HEK293 (cell line): Measurements from ENCODE around the gene LIMA1.
"Not testable (repeated sequence)": the region's sequence is repeated elsewhere in the genome, so short reads cannot be mapped to it uniquely, and the experiment has no call there.

Source experiments
- ELK4 ChIP-seq: IDR thresholded peaks from 2 replicates; pipeline ENCODE4 v1.6.1; 2011; ENCODE audit warnings: mild to moderate bottlenecking, low read depth, low read length, borderline replicate concordance
- TCF7L2 ChIP-seq: IDR thresholded peaks from 2 replicates; pipeline ENCODE4 v1.6.1; 2011; ENCODE audit warnings: low read depth, mild to moderate bottlenecking, inconsistent platforms, low read length, moderate library complexity, borderline replicate concordance
- ZBTB20 ChIP-seq: fragments of 450-650 bp; formaldehyde crosslinking; IDR thresholded peaks from 2 replicates; pipeline ENCODE4 v1.5.1; 2016; ENCODE audit warnings: missing biosample characterization, missing genetic modification characterization
- ZNF624 ChIP-seq: fragments of 450-650 bp; formaldehyde crosslinking; IDR thresholded peaks from 2 replicates; pipeline ENCODE4 v1.5.1; 2017; ENCODE audit warnings: missing biosample characterization, missing genetic modification characterization
- ZSCAN30 ChIP-seq: fragments of 450-650 bp; IDR thresholded peaks from 2 replicates; pipeline ENCODE4 v1.5.1; 2018; ENCODE audit warnings: missing biosample characterization, mild to moderate bottlenecking, missing genetic modification characterization, moderate library complexity
- TF ChIP-seq, protein P1 (sequence below): fragments of 450-650 bp; formaldehyde crosslinking; IDR thresholded peaks from 2 replicates; pipeline ENCODE4 v1.5.1; 2016; ENCODE audit warnings: missing biosample characterization, missing genetic modification characterization
- TF ChIP-seq, protein P2 (sequence below): fragments of 450-650 bp; formaldehyde crosslinking; IDR thresholded peaks from 2 replicates; pipeline ENCODE4 v1.5.1; 2016; ENCODE audit warnings: missing biosample characterization, missing genetic modification characterization

DNA sequence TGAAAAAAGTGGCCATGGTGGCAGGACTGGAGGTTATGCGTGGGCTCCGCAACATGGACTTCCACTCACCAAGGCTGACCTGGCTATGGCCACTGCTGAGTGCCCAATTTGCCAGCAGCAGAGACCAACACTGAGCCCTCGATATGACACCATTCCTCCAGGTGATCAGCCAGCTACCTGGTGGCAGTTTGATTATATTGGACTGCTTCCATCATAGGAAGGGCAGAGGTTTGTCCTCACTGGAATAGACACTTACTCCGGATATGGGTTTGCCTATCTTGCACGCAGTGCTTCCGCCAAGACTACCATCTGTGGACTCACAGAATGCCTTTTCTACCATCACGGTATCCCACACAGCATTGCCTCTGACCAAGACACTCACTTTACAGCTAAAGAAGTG is 40.8 kb upstream of the LIMA1 start:
- not testable (repeated sequence) for TF ChIP-seq ZNF624 (tag by site-specific recombination); ZSCAN30 (tag by site-specific recombination); ELK4; TCF7L2; ZBTB20 (tag by site-specific recombination)
- TF ChIP-seq, protein P1, sequence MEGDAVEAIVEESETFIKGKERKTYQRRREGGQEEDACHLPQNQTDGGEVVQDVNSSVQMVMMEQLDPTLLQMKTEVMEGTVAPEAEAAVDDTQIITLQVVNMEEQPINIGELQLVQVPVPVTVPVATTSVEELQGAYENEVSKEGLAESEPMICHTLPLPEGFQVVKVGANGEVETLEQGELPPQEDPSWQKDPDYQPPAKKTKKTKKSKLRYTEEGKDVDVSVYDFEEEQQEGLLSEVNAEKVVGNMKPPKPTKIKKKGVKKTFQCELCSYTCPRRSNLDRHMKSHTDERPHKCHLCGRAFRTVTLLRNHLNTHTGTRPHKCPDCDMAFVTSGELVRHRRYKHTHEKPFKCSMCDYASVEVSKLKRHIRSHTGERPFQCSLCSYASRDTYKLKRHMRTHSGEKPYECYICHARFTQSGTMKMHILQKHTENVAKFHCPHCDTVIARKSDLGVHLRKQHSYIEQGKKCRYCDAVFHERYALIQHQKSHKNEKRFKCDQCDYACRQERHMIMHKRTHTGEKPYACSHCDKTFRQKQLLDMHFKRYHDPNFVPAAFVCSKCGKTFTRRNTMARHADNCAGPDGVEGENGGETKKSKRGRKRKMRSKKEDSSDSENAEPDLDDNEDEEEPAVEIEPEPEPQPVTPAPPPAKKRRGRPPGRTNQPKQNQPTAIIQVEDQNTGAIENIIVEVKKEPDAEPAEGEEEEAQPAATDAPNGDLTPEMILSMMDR = not testable (repeated sequence)
- TF ChIP-seq, protein P2, sequence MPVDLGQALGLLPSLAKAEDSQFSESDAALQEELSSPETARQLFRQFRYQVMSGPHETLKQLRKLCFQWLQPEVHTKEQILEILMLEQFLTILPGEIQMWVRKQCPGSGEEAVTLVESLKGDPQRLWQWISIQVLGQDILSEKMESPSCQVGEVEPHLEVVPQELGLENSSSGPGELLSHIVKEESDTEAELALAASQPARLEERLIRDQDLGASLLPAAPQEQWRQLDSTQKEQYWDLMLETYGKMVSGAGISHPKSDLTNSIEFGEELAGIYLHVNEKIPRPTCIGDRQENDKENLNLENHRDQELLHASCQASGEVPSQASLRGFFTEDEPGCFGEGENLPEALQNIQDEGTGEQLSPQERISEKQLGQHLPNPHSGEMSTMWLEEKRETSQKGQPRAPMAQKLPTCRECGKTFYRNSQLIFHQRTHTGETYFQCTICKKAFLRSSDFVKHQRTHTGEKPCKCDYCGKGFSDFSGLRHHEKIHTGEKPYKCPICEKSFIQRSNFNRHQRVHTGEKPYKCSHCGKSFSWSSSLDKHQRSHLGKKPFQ = not testable (repeated sequence)
